K562 (cell line): ENCODE measurements around the gene GLIS1. TPM values are rescaled to one million over a fixed set of nuclear protein-coding genes. Genes with fewer than 3 reads are reported as not detected.
A peak's percentile ranks its signal among the peaks of the same experiment; 100 is the strongest.

Source experiments
- ATAC-seq: fragments of 200-7000 bp; cut with Tn5 transposase; 3 replicates; pipeline ENCODE4 v1.9.1; 2020; ENCODE audit warnings: moderate library complexity
- BruUV-seq: library from RNA; stranded (reverse); fragments of 400-500 nt; replicated peaks from 2 replicates; lab custom pipeline; 2021; lab: Mats Ljungman, UMichigan
- CTCF ChIA-PET: fragments of 300-600 bp; formaldehyde crosslinking; extraction: SDS; loops from one replicate; lab custom pipeline; 2021; ENCODE audit warnings: low intra/inter-chr PET ratio; lab: Yijun Ruan, JAX
- POLR2A ChIA-PET: fragments of 300-600, 350-650 bp; sonication (Branson Sonifier 250); formaldehyde crosslinking; extraction: SDS; loops from one replicate; lab custom pipeline; 2021; ENCODE audit warnings: antibody characterized with exemption, inconsistent platforms; lab: Yijun Ruan, JAX
- DNase-seq, 4 experiments: peaks; one replicate each; pipeline versions ENCODE4 v3.0.0 to v3.0.0-alpha.2; 2011 to 2018; ENCODE audit warnings: low spot score in 3 of 4, mixed read lengths in 3 of 4; ENCODE audit errors: extremely low read depth in 1 of 4
- FAIRE-seq: peaks from 2 replicates; lab custom pipeline; 2011; peaks lifted over from hg19 to GRCh38; lab: Jason Lieb, UNC
- H2AFZ ChIP-seq: 2 replicates; pipeline ENCODE4 v1.6.0; 2011; ENCODE audit warnings: low read depth, low read length, control low read depth, inconsistent platforms
- H3K27ac ChIP-seq: fragments of 200-600 bp; 3 replicates; pipeline ENCODE4 v1.8.0; 2011; ENCODE audit warnings: low read depth, mild to moderate bottlenecking, control low read depth, inconsistent platforms, low read length, moderate library complexity, mixed read lengths; ENCODE audit errors: extremely low read depth
- H3K27me3 ChIP-seq, 2 experiments: fragments of 300-600 bp in 1 of 2; 2 replicates in 1 of 2; 3 replicates in 1 of 2; pipeline versions ENCODE4 v1.6.0 to v1.8.0; 2011; ENCODE audit warnings: inconsistent platforms in 2 of 2, low read length in 2 of 2, mild to moderate bottlenecking in 1 of 2, mixed read lengths in 1 of 2, moderate library complexity in 1 of 2; ENCODE audit not compliant: control insufficient read depth in 2 of 2, insufficient read depth in 2 of 2
- H3K36me3 ChIP-seq: fragments of 300-600 bp; 3 replicates; pipeline ENCODE4 v1.8.0; 2011; ENCODE audit warnings: mild to moderate bottlenecking, low read length, inconsistent platforms; ENCODE audit not compliant: control insufficient read depth, insufficient read depth
- H3K4me1 ChIP-seq, 2 experiments: fragments of 200-600 bp in 1 of 2; replicated peaks in 1 of 2; 2 replicates in 1 of 2; 3 replicates in 1 of 2; pipeline versions ENCODE4 v1.5.1 to v1.8.0; 2011; ENCODE audit warnings: inconsistent platforms in 2 of 2, low read length in 2 of 2, mild to moderate bottlenecking in 1 of 2, mixed read lengths in 1 of 2, moderate library complexity in 1 of 2; ENCODE audit not compliant: control insufficient read depth in 2 of 2, insufficient read depth in 2 of 2
- H3K4me2 ChIP-seq: 2 replicates; pipeline ENCODE4 v1.6.1; 2011; ENCODE audit warnings: low read length, control low read depth, inconsistent platforms, mixed read lengths; ENCODE audit not compliant: insufficient read depth
- H3K4me3 ChIP-seq: fragments of 200-600 bp; sonication (generic), shearing (Covaris generic); 2 replicates; pipeline ENCODE4 v1.5.1; 2016; ENCODE audit warnings: control low read depth, inconsistent platforms
- H3K79me2 ChIP-seq: fragments of 200-600 bp; 3 replicates; pipeline ENCODE4 v1.8.0; 2011; ENCODE audit warnings: low read length, inconsistent platforms; ENCODE audit not compliant: control insufficient read depth, insufficient read depth
- H3K9ac ChIP-seq, 2 experiments: 2 replicates each; pipeline versions ENCODE4 v1.6.0 to v1.6.1; 2011; ENCODE audit warnings: low read depth in 2 of 2, low read length in 2 of 2, control low read depth in 1 of 2, inconsistent platforms in 1 of 2, mild to moderate bottlenecking in 1 of 2, mixed read lengths in 1 of 2; ENCODE audit not compliant: insufficient read depth in 1 of 2
- H3K9me1 ChIP-seq: one replicate; pipeline ENCODE4 v1.6.0; 2011; ENCODE audit warnings: inconsistent platforms, mild to moderate bottlenecking, low read length, moderate library complexity; ENCODE audit not compliant: control insufficient read depth, insufficient read depth
- H3K9me3 ChIP-seq: replicated peaks from 2 replicates; pipeline ENCODE4 v1.5.1; 2011; ENCODE audit warnings: low read depth, low read length, inconsistent platforms; ENCODE audit not compliant: control insufficient read depth, insufficient read depth
- H4K20me1 ChIP-seq: replicated peaks from 2 replicates; pipeline ENCODE4 v1.6.1; 2011; ENCODE audit warnings: low read length, inconsistent platforms, mixed read lengths; ENCODE audit not compliant: control insufficient read depth, insufficient read depth
- CBX2 ChIP-seq: fragments of 200-600 bp; sonication (generic); IDR thresholded peaks from one replicate; pipeline ENCODE4 v1.6.1; 2012; ENCODE audit warnings: mild to moderate bottlenecking, low read length, inconsistent platforms; ENCODE audit not compliant: insufficient read depth, poor library complexity, severe bottlenecking
- ETV1 ChIP-seq: fragments of 450-650 bp; conservative IDR thresholded peaks from 2 replicates; pipeline ENCODE4 v1.6.1; 2016; ENCODE audit warnings: missing genetic modification characterization, control low read depth, low read depth, missing compliant biosample characterization
- FOXO4 ChIP-seq: fragments of 450-650 bp; formaldehyde crosslinking; IDR thresholded peaks from 2 replicates; pipeline ENCODE4 v1.4.0; 2020; ENCODE audit warnings: mild to moderate bottlenecking, moderate library complexity
- HDAC6 ChIP-seq: IDR thresholded peaks from 2 replicates; pipeline ENCODE4 v1.6.1; 2012; ENCODE audit warnings: low read depth, mild to moderate bottlenecking, control low read depth, inconsistent platforms, low read length, moderate library complexity
- NR2C2 ChIP-seq, 2 experiments: fragments of 200-800 bp in 1 of 2; sonication (Bioruptor generic) in 1 of 2; sonication (generic) in 1 of 2; formaldehyde crosslinking in 1 of 2; IDR thresholded peaks; 2 replicates each; pipeline versions ENCODE4 v1.6.1 to v1.8.0; 2016 to 2022; ENCODE audit warnings: mild to moderate bottlenecking in 1 of 2, missing compliant biosample characterization in 1 of 2, missing genetic modification characterization in 1 of 2, missing genetic modification reagents in 1 of 2
- ZNF175 ChIP-seq: fragments of 200-800 bp; sonication (Bioruptor generic); IDR thresholded peaks from 2 replicates; pipeline ENCODE4 v1.6.1; 2016; ENCODE audit warnings: low read depth, mild to moderate bottlenecking, missing genetic modification characterization, missing compliant biosample characterization
- WGBS: fragments of 100-300 bp; shearing (Covaris generic); methylation state at CpG from one replicate; pipeline ENCODE4 v1.1.6; 2016; ENCODE audit warnings: low coverage, mixed read lengths; ENCODE audit not compliant: insufficient coverage; ENCODE audit errors: missing lambda C conversion rate; 5-methylcytosine and 5-hydroxymethylcytosine counted together
- in situ Hi-C: fragments of 300-500 bp; cut with MboI; formaldehyde crosslinking; loops from 4 replicates; pipeline ENCODE4 v1.15.0; 2018; ENCODE audit warnings: inconsistent platforms, mixed read lengths
- intact Hi-C: fragments of 100-400 bp; cut with micrococcal nuclease; formaldehyde crosslinking; loops from 2 replicates; pipeline ENCODE4 v1.14.2; 2022
- polyA plus RNA-seq, 8 experiments: library from polyadenylated mRNA; depleted of rRNA in 4 of 8; stranded (reverse) in 5 of 8; unstranded in 3 of 8; fragments of >200 nt; fragmentation: Nextera tagmentation in 2 of 8; fragmentation: Illumina TruSeq in 1 of 8; extraction: Ambion mirVana in 2 of 8; extraction: Trizol in 1 of 8; gene quantifications; 2 replicates each; pipeline versions ENCODE4 v1.2.1 to v1.2.3, GENCODE V29; 2011 to 2014; ENCODE audit warnings: inconsistent platforms in 1 of 8, missing spikeins in 1 of 8
- total RNA-seq, 7 experiments: library from RNA; depleted of rRNA in 6 of 7; stranded (reverse); fragments of >200 nt in 6 of 7; fragmentation: Illumina TruSeq in 2 of 7; extraction: Trizol in 2 of 7; gene quantifications; 2 replicates each; pipeline versions ENCODE4 v1.2.1 to v1.2.3, GENCODE V29; 2011 to 2021; ENCODE audit warnings: low replicate concordance in 1 of 7
- TF ChIP-seq, protein P1 (sequence below), 2 experiments: IDR thresholded peaks in 1 of 2; conservative IDR thresholded peaks in 1 of 2; 2 replicates each; pipeline ENCODE4 v1.6.1; 2016; ENCODE audit warnings: low read depth in 2 of 2, mild to moderate bottlenecking in 1 of 2, missing compliant biosample characterization in 1 of 2, missing genetic modification characterization in 1 of 2, moderate library complexity in 1 of 2

Gene GLIS1
- total and polyA plus RNA-seq, 9 of the 15 experiments (the other 6 are each of a cell fraction or from before 2014, with no cell fraction given) = not detected

DNA sequence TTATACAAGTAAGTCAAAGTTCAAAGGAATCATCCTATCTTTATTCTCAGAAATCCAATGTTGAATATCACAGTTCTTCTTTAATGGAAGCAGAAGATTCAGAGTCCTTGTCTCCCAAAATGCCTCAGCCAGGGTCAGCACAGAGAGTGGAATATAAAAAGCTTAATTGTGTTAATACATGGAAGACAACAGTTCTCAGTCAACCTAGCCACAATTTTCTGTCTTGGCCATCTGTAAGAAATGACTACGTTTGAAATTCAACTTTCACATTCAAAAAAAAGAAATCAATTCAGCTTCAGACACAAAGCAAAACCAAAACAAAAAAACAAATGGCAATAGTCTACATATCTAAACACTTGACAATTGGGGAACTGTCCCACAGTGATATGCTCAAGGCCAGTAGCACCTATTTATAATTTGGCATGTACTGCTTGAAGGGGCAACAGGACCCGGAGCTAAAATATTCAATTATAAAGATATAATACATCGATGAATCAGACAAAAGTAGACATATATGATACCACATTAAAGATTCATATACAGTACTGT is 27.3 kb upstream of the GLIS1 start:
- no peak for DNase-seq
- POLR2A ChIA-PET = interaction anchor here (0.7 to 1.0 kb wide), 3 partner anchors 11 to 251 kb away, joined by 3 to 4 read pairs (median 4); partner anchors contain the start of gene LDLRAD1
- CTCF ChIA-PET = no interaction called here
- intact Hi-C loops (loop anchor here (10.0 kb wide), 1 partner anchor 189 kb away; no protein-coding TSS in a partner anchor), in situ Hi-C loops (no loop called here)
- Histone ChIP-seq H3K9ac (no peak overlapping the region), H3K9me3 (no peaks in the 10 kb centered on the region), H3K4me2 (no peak overlapping the region), H3K4me3 (no peak overlapping the region), H3K4me1 (no peaks in the 10 kb centered on the region; a peak in 1 of 5 replicates), H2AFZ (no peak overlapping the region), H3K9me1 (no peaks in the 10 kb centered on the region), H3K36me3 (peaks cover 61% of the 10 kb centered on the region), H3K27ac (no peak overlapping the region), H3K79me2 (no peaks in the 10 kb centered on the region), H3K27me3 (no peaks in the 10 kb centered on the region), H4K20me1 (no peaks in the 10 kb centered on the region)
- WGBS = 78% methylated on average over 3 of the region's 3 CpGs
- ATAC-seq = no peak
- no TSS peak for BruUV-seq
- no peak for FAIRE-seq
- TF ChIP-seq CBX2 = no peak
- TF ChIP-seq NR2C2 (CRISPR knock-in tag; IDR thresholded peaks at IDR 0.05) = no peak
- peak; percentile 19; the same call in 1 of the 2 replicates for TF ChIP-seq NR2C2 (tag; IDR thresholded peaks at IDR 0.05)
- TF ChIP-seq, all 486 proteins: peak for 1

- Histone ChIP-seq H2AFZ (no peak overlapping the region), H3K79me2 (no peaks in the 10 kb centered on the region), H3K4me2 (no peak overlapping the region), H3K4me3 (no peak overlapping the region), H3K27ac (no peak overlapping the region), H3K27me3 (no peaks in the 10 kb centered on the region), H3K36me3 (peaks cover 55% of the 10 kb centered on the region), H3K9ac (no peak overlapping the region), H3K9me3 (no peaks in the 10 kb centered on the region), H4K20me1 (no peaks in the 10 kb centered on the region), H3K9me1 (no peaks in the 10 kb centered on the region), H3K4me1 (peaks cover 0 to 2% of the 10 kb centered on the region in 2 experiments; a peak in 2 of 5 replicates)
- DNase-seq (no peak), FAIRE-seq (no peak), ATAC-seq (peak; percentile 61)
- ChIA-PET CTCF (no interaction called here), POLR2A (interaction anchor here (0.5 to 0.7 kb wide), 3 partner anchors 11 to 658 kb away, joined by 3 to 4 read pairs (median 3); partner anchors contain the start of gene LDLRAD1)
- BruUV-seq = TSS peak; percentile 29
- 68% methylated on average over 1 of the region's 1 CpG for WGBS
- in situ Hi-C loops (no loop called here), intact Hi-C loops (loop anchor here (10.0 kb wide), 1 partner anchor 189 kb away; no protein-coding TSS in a partner anchor)
- TF ChIP-seq, protein P1, sequence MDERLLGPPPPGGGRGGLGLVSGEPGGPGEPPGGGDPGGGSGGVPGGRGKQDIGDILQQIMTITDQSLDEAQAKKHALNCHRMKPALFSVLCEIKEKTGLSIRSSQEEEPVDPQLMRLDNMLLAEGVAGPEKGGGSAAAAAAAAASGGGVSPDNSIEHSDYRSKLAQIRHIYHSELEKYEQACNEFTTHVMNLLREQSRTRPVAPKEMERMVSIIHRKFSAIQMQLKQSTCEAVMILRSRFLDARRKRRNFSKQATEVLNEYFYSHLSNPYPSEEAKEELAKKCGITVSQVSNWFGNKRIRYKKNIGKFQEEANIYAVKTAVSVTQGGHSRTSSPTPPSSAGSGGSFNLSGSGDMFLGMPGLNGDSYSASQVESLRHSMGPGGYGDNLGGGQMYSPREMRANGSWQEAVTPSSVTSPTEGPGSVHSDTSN (CRISPR knock-in tag; IDR thresholded peaks at IDR 0.05; ENCODE audit: low read depth) = no peak
- TF ChIP-seq, protein P1 (tag; conservative IDR thresholded peaks at IDR 0.05; ENCODE audit: low read depth) = no peak
- TF ChIP-seq NR2C2 (CRISPR knock-in tag; IDR thresholded peaks at IDR 0.05) = no peak
- TF ChIP-seq NR2C2 (tag; IDR thresholded peaks at IDR 0.05) = peak; percentile 11; the same call in 1 of the 2 replicates
- no peak for TF ChIP-seq HDAC6
- TF ChIP-seq FOXO4 (CRISPR knock-in tag) = no peak
- peak; percentile 61; the same call in 1 of the 2 replicates for TF ChIP-seq ETV1 (tag)
- peak; percentile 71; the same call in 1 of the 2 replicates for TF ChIP-seq ZNF175
Measured at GRCh38 chr1:53765657-53766056, 26.7 kb upstream of the GLIS1 start.
